ENCODE results near the gene PROC.

PROC gene

GRCh38 chr2:127464470-127465257 is 46.4 kb downstream of the PROC start:
- DNase-seq, result no peak

- no peak for DNase-seq
These were observed 47.0 kb downstream of the PROC start for GRCh38 chr2:127465258-127465657.

GRCh38 chr2:127469051-127469450 is 50.8 kb downstream of the PROC start:
- DNase-seq, result no peak

GRCh38 chr2:127469974-127470373 is 51.7 kb downstream of the PROC start:
- DNase-seq, result no peak

GRCh38 chr2:127471286-127471988 is 53.2 kb downstream of the PROC start:
- no peak for DNase-seq

GRCh38 chr2:127472268-127472667 is 54.0 kb downstream of the PROC start:
- DNase-seq, result no peak

GRCh38 chr2:127475788-127476187 is 57.6 kb downstream of the PROC start:
- DNase-seq, result no peak
